PC-3 (cell line): ENCODE measurements around the gene DLG5. TPM values are rescaled to one million over a fixed set of nuclear protein-coding genes. Genes with fewer than 3 reads are reported as not detected.

Source experiments
- ATAC-seq: fragments of 200-7000 bp; cut with Tn5 transposase; 2 replicates; pipeline ENCODE4 v1.9.1; 2020; ENCODE audit warnings: mild to moderate bottlenecking, moderate library complexity
- BruUV-seq: library from RNA; stranded (reverse); fragments of 400-500 nt; replicated peaks from 2 replicates; lab custom pipeline; 2021; lab: Mats Ljungman, UMichigan
- CTCF ChIA-PET: fragments of 300-600 bp; sonication (Branson Sonifier 250); formaldehyde crosslinking; loops from one replicate; lab custom pipeline; 2022; ENCODE audit warnings: antibody characterized with exemption; lab: Charles Lee
- POLR2A ChIA-PET: fragments of 300-600 bp; sonication (Branson Sonifier 250); formaldehyde crosslinking; loops from one replicate; lab custom pipeline; 2022; ENCODE audit warnings: antibody characterized with exemption; ENCODE audit not compliant: unreplicated experiment; lab: Charles Lee
- DNase-seq: peaks from one replicate; pipeline ENCODE4 v3.0.0-alpha.2; 2015
- H2AFZ ChIP-seq: fragments of 300-600 bp; sonication (generic); 2 replicates; pipeline ENCODE4 v1.6.0; 2016; ENCODE audit warnings: antibody characterized with exemption, low read length
- H3F3A ChIP-seq: fragments of 300-600 bp; sonication (generic); one replicate; pipeline ENCODE4 v1.6.0; 2017; ENCODE audit warnings: antibody characterized with exemption, low read length, control low read depth, mild to moderate bottlenecking; ENCODE audit not compliant: unreplicated experiment
- H3K27ac ChIP-seq: fragments of 300-600 bp; sonication (generic); 2 replicates; pipeline ENCODE4 v1.5.1; 2016; ENCODE audit warnings: mild to moderate bottlenecking, low read length
- H3K27me3 ChIP-seq: fragments of 300-600 bp; sonication (generic); 2 replicates; pipeline ENCODE4 v1.6.1; 2016; ENCODE audit warnings: low read length, mixed read lengths
- H3K36me3 ChIP-seq: fragments of 300-600 bp; sonication (generic); 2 replicates; pipeline ENCODE4 v1.6.1; 2016; ENCODE audit warnings: low read depth, mixed run types, low read length, mixed read lengths
- H3K4me1 ChIP-seq: fragments of 300-600 bp; sonication (generic); 2 replicates; pipeline ENCODE4 v1.5.1; 2016; ENCODE audit warnings: low read length; ENCODE audit not compliant: insufficient read depth
- H3K4me2 ChIP-seq: fragments of 300-600 bp; sonication (generic); 2 replicates; pipeline ENCODE4 v1.6.0; 2016; ENCODE audit warnings: low read length
- H3K4me3 ChIP-seq: fragments of 300-600 bp; sonication (generic); 2 replicates; pipeline ENCODE4 v1.5.1; 2016; ENCODE audit warnings: mild to moderate bottlenecking, low read length, mixed read lengths
- H3K79me2 ChIP-seq: fragments of 300-600 bp; sonication (generic); 2 replicates; pipeline ENCODE4 v1.6.1; 2017; ENCODE audit warnings: low read length, mixed read lengths
- H3K9ac ChIP-seq: fragments of 300-600 bp; sonication (generic); 2 replicates; pipeline ENCODE4 v1.6.0; 2016; ENCODE audit warnings: mild to moderate bottlenecking, low read length
- H3K9me2 ChIP-seq: fragments of 300-600 bp; sonication (generic); replicated peaks from 2 replicates; pipeline ENCODE4 v1.6.1; 2016; ENCODE audit warnings: mixed run types, low read length, mixed read lengths
- H3K9me3 ChIP-seq: fragments of 300-600 bp; sonication (generic); 2 replicates; pipeline ENCODE4 v1.6.1; 2016; ENCODE audit warnings: low read length, mixed read lengths
- H4K20me1 ChIP-seq: fragments of 300-600 bp; sonication (generic); 2 replicates; pipeline ENCODE4 v1.6.1; 2016; ENCODE audit warnings: low read length, mixed read lengths
- EZH2 ChIP-seq: fragments of 300-600 bp; sonication (generic); IDR thresholded peaks from one replicate; pipeline ENCODE4 v1.6.1; 2017; ENCODE audit warnings: antibody characterized with exemption, mild to moderate bottlenecking, low read length; ENCODE audit not compliant: unreplicated experiment
- EZH2phosphoT487 ChIP-seq: fragments of 300-600 bp; sonication (generic); IDR thresholded peaks from 2 replicates; pipeline ENCODE4 v1.6.1; 2018; ENCODE audit warnings: mild to moderate bottlenecking, antibody characterized with exemption, low read length, borderline replicate concordance
- intact Hi-C: fragments of 100-400 bp; cut with micrococcal nuclease; formaldehyde crosslinking; loops from 2 replicates; pipeline ENCODE4 v1.9.0; 2023
- total RNA-seq: library from RNA; depleted of rRNA; stranded (reverse); fragments of >200 nt; gene quantifications from 2 replicates; pipeline ENCODE4 v1.2.3, GENCODE V29; 2014
- TF ChIP-seq, protein P1 (sequence below): fragments of 300-600 bp; sonication (generic); conservative IDR thresholded peaks from 2 replicates; pipeline ENCODE4 v1.5.1; 2017; ENCODE audit warnings: antibody characterized with exemption, low read depth, mild to moderate bottlenecking, low read length

The DLG5 gene
- total RNA-seq, 1 experiment from 2014 or later = 118 TPM

DNA sequence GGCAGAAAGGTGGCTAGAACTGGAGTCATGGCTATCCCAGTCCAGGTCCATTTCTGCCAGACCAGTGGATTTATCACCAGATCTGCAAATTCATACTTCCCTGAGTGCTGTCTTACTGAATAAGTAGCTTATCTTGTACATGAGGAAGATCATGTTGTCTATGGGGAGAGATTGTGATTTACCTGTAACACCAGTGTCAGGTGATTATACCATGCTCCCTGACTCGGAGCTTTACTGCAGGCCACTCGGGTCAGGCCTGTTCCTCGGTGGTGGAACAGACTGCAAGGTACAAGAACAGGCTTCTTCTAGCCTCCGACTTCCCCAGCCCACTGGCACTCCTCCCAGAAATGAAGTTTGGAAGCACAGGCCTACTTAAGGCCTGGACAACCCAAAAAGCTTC lies 42.6 kb upstream of the DLG5 start:
- intact Hi-C loops = no loop called here
- Histone ChIP-seq H4K20me1 (no peaks in the 10 kb centered on the region), H3K4me3 (no peak overlapping the region), H3K36me3 (no peaks in the 10 kb centered on the region), H2AFZ (no peak overlapping the region), H3K9me2 (no peaks in the 10 kb centered on the region), H3K4me1 (peaks cover 26% of the 10 kb centered on the region), H3K27me3 (no peaks in the 10 kb centered on the region), H3F3A (peaks cover 4% of the 10 kb centered on the region), H3K27ac (no peak overlapping the region), H3K9me3 (0 out of 2 replicates have a peak, but pooled peaks cover 2% of the 10 kb centered on the region), H3K9ac (no peak overlapping the region), H3K4me2 (no peak overlapping the region), H3K79me2 (no peaks in the 10 kb centered on the region)
- POLR2A ChIA-PET = no interaction called here
- no peak for ATAC-seq
- no peak for TF ChIP-seq EZH2phosphoT487
- no peak for TF ChIP-seq EZH2
- TF ChIP-seq, protein P1, sequence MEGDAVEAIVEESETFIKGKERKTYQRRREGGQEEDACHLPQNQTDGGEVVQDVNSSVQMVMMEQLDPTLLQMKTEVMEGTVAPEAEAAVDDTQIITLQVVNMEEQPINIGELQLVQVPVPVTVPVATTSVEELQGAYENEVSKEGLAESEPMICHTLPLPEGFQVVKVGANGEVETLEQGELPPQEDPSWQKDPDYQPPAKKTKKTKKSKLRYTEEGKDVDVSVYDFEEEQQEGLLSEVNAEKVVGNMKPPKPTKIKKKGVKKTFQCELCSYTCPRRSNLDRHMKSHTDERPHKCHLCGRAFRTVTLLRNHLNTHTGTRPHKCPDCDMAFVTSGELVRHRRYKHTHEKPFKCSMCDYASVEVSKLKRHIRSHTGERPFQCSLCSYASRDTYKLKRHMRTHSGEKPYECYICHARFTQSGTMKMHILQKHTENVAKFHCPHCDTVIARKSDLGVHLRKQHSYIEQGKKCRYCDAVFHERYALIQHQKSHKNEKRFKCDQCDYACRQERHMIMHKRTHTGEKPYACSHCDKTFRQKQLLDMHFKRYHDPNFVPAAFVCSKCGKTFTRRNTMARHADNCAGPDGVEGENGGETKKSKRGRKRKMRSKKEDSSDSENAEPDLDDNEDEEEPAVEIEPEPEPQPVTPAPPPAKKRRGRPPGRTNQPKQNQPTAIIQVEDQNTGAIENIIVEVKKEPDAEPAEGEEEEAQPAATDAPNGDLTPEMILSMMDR = no peak
- CTCF ChIA-PET = interaction anchor here (1.0 kb wide), 1 partner anchor 122 kb away, joined by 3 read pairs; no protein-coding TSS in a partner anchor
- DNase-seq = no peak
- no TSS peak for BruUV-seq

DNA sequence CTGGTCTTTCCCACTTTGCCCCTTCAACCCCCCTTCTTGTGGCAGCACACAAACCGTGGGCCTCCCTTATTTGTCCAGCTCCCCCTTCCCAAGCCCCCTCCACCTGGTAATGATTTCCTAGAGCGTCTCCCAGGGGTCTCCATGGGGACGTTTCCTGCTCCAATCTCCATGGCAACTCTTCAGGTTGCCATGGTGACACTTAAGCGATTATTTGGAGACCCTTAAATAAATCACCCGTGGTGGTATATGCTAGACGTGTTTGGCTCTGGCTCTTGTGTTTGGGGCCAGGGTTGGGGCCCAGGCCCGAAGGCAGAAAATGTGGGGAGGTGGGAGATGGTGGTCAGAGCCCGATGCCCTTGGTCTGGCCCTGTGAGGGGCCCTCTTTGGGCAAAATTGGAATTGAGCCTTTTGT lies 41.1 kb upstream of the DLG5 start:
- no TSS peak for BruUV-seq
- H3F3A ChIP-seq = no peaks in the 10 kb centered on the region
- no peak overlapping the region for H3K27ac ChIP-seq
- TF ChIP-seq, protein P1 = no peak
- 0 out of 2 replicates have a peak, but pooled peaks cover 7% of the 10 kb centered on the region for H3K9me3 ChIP-seq
- H3K9me2 ChIP-seq = no peaks in the 10 kb centered on the region
- POLR2A ChIA-PET = no interaction called here
- H3K79me2 ChIP-seq = no peaks in the 10 kb centered on the region
- no peak overlapping the region for H3K4me3 ChIP-seq
- ATAC-seq = no peak
- CTCF ChIA-PET = no interaction called here
- no peak for DNase-seq
- intact Hi-C loops = no loop called here
- H2AFZ ChIP-seq = no peak overlapping the region
- no peaks in the 10 kb centered on the region for H3K27me3 ChIP-seq
- no peaks in the 10 kb centered on the region for H4K20me1 ChIP-seq
- no peak overlapping the region for H3K4me2 ChIP-seq
- H3K36me3 ChIP-seq = no peaks in the 10 kb centered on the region
- H3K9ac ChIP-seq = no peak overlapping the region
- peaks cover 26% of the 10 kb centered on the region for H3K4me1 ChIP-seq

DNA sequence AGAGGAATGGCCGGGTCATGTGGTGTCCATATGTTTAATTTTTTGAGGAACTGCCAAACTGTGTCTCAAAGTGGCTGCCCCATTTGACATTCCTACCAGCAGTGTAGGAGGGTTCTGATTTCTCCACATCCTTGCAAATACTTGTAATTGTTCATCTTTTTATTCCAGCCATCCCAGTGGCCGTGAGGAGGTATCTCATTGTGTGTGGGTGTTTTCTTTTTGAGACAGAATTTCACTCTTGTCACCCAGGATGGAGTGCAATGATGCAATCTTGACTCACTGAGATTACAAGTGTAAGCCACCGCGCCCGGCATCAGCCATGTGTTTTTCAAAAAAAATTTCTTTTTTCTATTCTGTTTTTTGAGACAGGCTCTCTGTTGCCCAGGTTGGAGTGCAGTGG lies 38.7 kb upstream of the DLG5 start:
- CTCF ChIA-PET = interaction anchor here (0.7 kb wide), 1 partner anchor 75 kb away, joined by 4 read pairs; no protein-coding TSS in a partner anchor
- Histone ChIP-seq H2AFZ (peak overlapping the region; percentile 68), H3K4me2 (peak overlapping the region; percentile 10), H3K27ac (peak overlapping the region; percentile 40), H3K4me1 (peaks cover 12% of the 10 kb centered on the region), H4K20me1 (no peaks in the 10 kb centered on the region), H3K9me3 (0 out of 2 replicates have a peak, but pooled peaks cover 7% of the 10 kb centered on the region), H3K9ac (peak overlapping the region; percentile 5; the same call in 1 of the 2 replicates), H3K36me3 (no peaks in the 10 kb centered on the region), H3F3A (no peaks in the 10 kb centered on the region), H3K79me2 (no peaks in the 10 kb centered on the region), H3K27me3 (no peaks in the 10 kb centered on the region), H3K9me2 (no peaks in the 10 kb centered on the region), H3K4me3 (no peak overlapping the region)
- DNase-seq = peak; percentile 99
- intact Hi-C loops = loop anchor here (1.0 kb wide), 1 partner anchor 22 kb away; no protein-coding TSS in a partner anchor
- peak; percentile 96 for ATAC-seq
- TF ChIP-seq EZH2 = no peak
- no peak for TF ChIP-seq EZH2phosphoT487
- TF ChIP-seq, protein P1 = no peak; the same call in 1 of the 2 replicates
- no TSS peak for BruUV-seq
- POLR2A ChIA-PET = no interaction called here
